Keratinocyte (primary cell): ENCODE data around the gene NRG2. TPM values are rescaled to one million over a fixed set of nuclear protein-coding genes. Genes with fewer than 3 reads are reported as not detected.

Source experiments
- DNase-seq: peaks from one replicate; pipeline ENCODE4 v3.0.0-alpha.2; 2011; ENCODE audit warnings: low read depth, missing footprints, low spot score
- FAIRE-seq: peaks from 2 replicates; lab custom pipeline; 2011; peaks lifted over from hg19 to GRCh38; lab: Jason Lieb, UNC
- H2AFZ ChIP-seq: 2 replicates; pipeline ENCODE4 v1.6.0; 2012; ENCODE audit warnings: low read length, control low read depth, inconsistent platforms; ENCODE audit not compliant: control insufficient read depth
- H3K27ac ChIP-seq: 2 replicates; pipeline ENCODE4 v1.5.1; 2011; ENCODE audit warnings: low read length; ENCODE audit not compliant: control insufficient read depth, insufficient read depth
- H3K27me3 ChIP-seq: 3 replicates; pipeline ENCODE4 v1.6.0; 2011; ENCODE audit warnings: low read length; ENCODE audit not compliant: control insufficient read depth, insufficient read depth; ENCODE audit errors: extremely low read depth
- H3K36me3 ChIP-seq, 2 experiments: 2 replicates in 1 of 2; 3 replicates in 1 of 2; pipeline ENCODE4 v1.5.1; 2011; ENCODE audit warnings: low read length in 2 of 2, mild to moderate bottlenecking in 1 of 2; ENCODE audit not compliant: control insufficient read depth in 2 of 2, insufficient read depth in 2 of 2; ENCODE audit errors: extremely low read depth in 1 of 2
- H3K4me1 ChIP-seq: 3 replicates; pipeline ENCODE4 v1.5.1; 2011; ENCODE audit warnings: low read length; ENCODE audit not compliant: control insufficient read depth, insufficient read depth; ENCODE audit errors: extremely low read depth
- H3K4me2 ChIP-seq: 3 replicates; pipeline ENCODE4 v1.6.0; 2011; ENCODE audit warnings: low read depth, low read length; ENCODE audit not compliant: control insufficient read depth, insufficient read depth; ENCODE audit errors: extremely low read depth
- H3K4me3 ChIP-seq, 3 experiments: fragments of 200-600 bp in 1 of 3; sonication (generic) in 1 of 3; 2 replicates in 2 of 3; 3 replicates in 1 of 3; pipeline ENCODE4 v1.5.1; 2011 to 2016; ENCODE audit warnings: low read length in 3 of 3, mild to moderate bottlenecking in 3 of 3, control low read depth in 2 of 3, inconsistent platforms in 1 of 3, low read depth in 1 of 3, mixed read lengths in 1 of 3, mixed run types in 1 of 3, moderate library complexity in 1 of 3; ENCODE audit not compliant: control insufficient read depth in 2 of 3, insufficient read depth in 2 of 3; ENCODE audit errors: extremely low read depth in 1 of 3
- H3K79me2 ChIP-seq: 2 replicates; pipeline ENCODE4 v1.6.0; 2012; ENCODE audit warnings: low read length; ENCODE audit not compliant: control insufficient read depth, insufficient read depth
- H3K9ac ChIP-seq: 3 replicates; pipeline ENCODE4 v1.6.0; 2011; ENCODE audit warnings: low read length; ENCODE audit not compliant: control insufficient read depth, insufficient read depth; ENCODE audit errors: extremely low read depth
- H3K9me1 ChIP-seq: 3 replicates; pipeline ENCODE4 v1.6.0; 2011; ENCODE audit warnings: low read length; ENCODE audit not compliant: control insufficient read depth, insufficient read depth; ENCODE audit errors: extremely low read depth
- H3K9me3 ChIP-seq: 2 replicates; pipeline ENCODE4 v1.5.1; 2012; ENCODE audit warnings: low read depth, low read length; ENCODE audit not compliant: control insufficient read depth
- H4K20me1 ChIP-seq: 3 replicates; pipeline ENCODE4 v1.6.0; 2011; ENCODE audit warnings: low read length; ENCODE audit not compliant: control insufficient read depth, insufficient read depth; ENCODE audit errors: extremely low read depth
- CTCF ChIP-seq, 3 experiments: IDR thresholded peaks in 1 of 3; conservative IDR thresholded peaks in 1 of 3; optimal IDR thresholded peaks in 1 of 3; 2 replicates in 2 of 3; 3 replicates in 1 of 3; pipeline versions ENCODE3 to v1.5.1; 2011; ENCODE audit warnings: low read length in 3 of 3, mild to moderate bottlenecking in 3 of 3, moderate library complexity in 2 of 3, control low read depth in 1 of 3, inconsistent platforms in 1 of 3; ENCODE audit not compliant: insufficient read depth in 2 of 3; ENCODE audit errors: extremely low read depth in 1 of 3
- EZH2 ChIP-seq: IDR thresholded peaks from one replicate; pipeline ENCODE4 v1.6.1; 2012; ENCODE audit warnings: inconsistent platforms, mild to moderate bottlenecking, low read length, moderate library complexity
- dilution Hi-C: fragments of 300-500 bp; cut with MboI; formaldehyde crosslinking; loops from one replicate; pipeline ENCODE4 v1.7.0; 2020; ENCODE audit warnings: low sequenced_read_pairs; ENCODE audit not compliant: extremely low pct_ligation_motif_present
- polyA plus RNA-seq, 5 experiments: library from polyadenylated mRNA; depleted of rRNA in 3 of 5; stranded (reverse) in 3 of 5; stranded (forward) in 1 of 5; unstranded in 1 of 5; fragments of >200 nt; gene quantifications; 1 replicate in 1 of 5; 2 replicates in 3 of 5; 3 replicates in 1 of 5; pipeline versions ENCODE4 v1.2.1 to v1.2.3, GENCODE V29; 2011 to 2012; ENCODE audit warnings: missing spikeins in 2 of 5, low read depth in 1 of 5, low replicate concordance in 1 of 5
- small RNA-seq, 3 experiments: library from RNA; depleted of rRNA; stranded (forward); fragments of <200 nt; gene quantifications; one replicate each; pipeline ENCODE3, GENCODE V24; 2012; ENCODE audit warnings: low read depth in 3 of 3, low replicate concordance in 1 of 3; ENCODE audit not compliant: insufficient read length in 3 of 3

The NRG2 gene
- polyA plus RNA-seq, 1 donor (not counting 4 experiments of a cell fraction or from before 2014, with no cell fraction given): 0.13 TPM

GRCh38 chr5:139797856-139798510, 245.1 kb downstream of the NRG2 start:
- Histone ChIP-seq H3K4me3 (no peak overlapping the region), H3K27ac (no peak overlapping the region), H3K9me3 (no peaks in the 10 kb centered on the region), H3K9ac (no peak overlapping the region), H3K79me2 (no peaks in the 10 kb centered on the region), H3K36me3 (no peaks in the 10 kb centered on the region), H4K20me1 (no peaks in the 10 kb centered on the region), H3K27me3 (peaks cover 55% of the 10 kb centered on the region), H3K9me1 (no peaks in the 10 kb centered on the region), H3K4me1 (no peaks in the 10 kb centered on the region), H2AFZ (no peak overlapping the region), H3K4me2 (no peak overlapping the region)
- TF ChIP-seq CTCF (optimal IDR thresholded peaks at IDR 0.05 in 1 of 3, IDR thresholded peaks at IDR 0.05 in 1 of 3, conservative IDR thresholded peaks at IDR 0.05 in 1 of 3; ENCODE audit: extremely low read depth in 1 of 3, insufficient read depth in 2 of 3, low read length in 3 of 3) (no peak), EZH2 (no peak)
- FAIRE-seq (no peak), DNase-seq (no peak)
- dilution Hi-C loops: no loop called here

GRCh38 chr5:139797335-139797734, 245.8 kb downstream of the NRG2 start:
- DNase-seq (no peak), FAIRE-seq (no peak)
- peaks cover 55% of the 10 kb centered on the region for H3K27me3 ChIP-seq

More at GRCh38 chr5:139797335-139797734, 245.8 kb downstream of the NRG2 start:
- Histone ChIP-seq H3K9me1 (no peaks in the 10 kb centered on the region), H3K9me3 (no peaks in the 10 kb centered on the region), H3K79me2 (no peaks in the 10 kb centered on the region), H3K4me2 (no peak overlapping the region), H3K36me3 (no peaks in the 10 kb centered on the region), H4K20me1 (no peaks in the 10 kb centered on the region), H3K4me1 (no peaks in the 10 kb centered on the region), H3K4me3 (no peak overlapping the region), H3K9ac (no peak overlapping the region), H2AFZ (no peak overlapping the region), H3K27ac (no peak overlapping the region)
- dilution Hi-C loops: no loop called here
- TF ChIP-seq EZH2: no peak

Small RNAs within 50 kb of the gene (small RNA-seq; reads per million reads assigned to genes)
- gene RF00019: 0 reads per million in 3 experiments

Other genes with a start within 250 kb of the NRG2 start
- not detected in 3 replicates for gene PSD2, start 247.5 kb downstream of the NRG2 start, polyA plus RNA-seq
- gene PURA, start 70.8 kb upstream of the NRG2 start, polyA plus RNA-seq: 2.2 to 4.1 TPM (median 3.0 TPM) in 3 replicates
- gene IGIP, start 82.6 kb upstream of the NRG2 start, polyA plus RNA-seq: 0.69 to 1.5 TPM (median 1.3 TPM) in 3 replicates
- gene CYSTM1, start 131.9 kb upstream of the NRG2 start, polyA plus RNA-seq: 34.3 to 65.6 TPM (median 35.6 TPM) in 3 replicates